Erythroblast (primary cell): ENCODE measurements around the gene ABCA3.

Source experiments
- DNase-seq, 2 experiments: peaks; one replicate each; lab custom pipeline; 2025; lab: John Stamatoyannopoulos, UW
- GATA1 ChIP-seq: IDR thresholded peaks from 2 replicates; pipeline ENCODE4 v1.6.1; 2011; ENCODE audit warnings: low read depth, mild to moderate bottlenecking, control low read depth, low read length, moderate library complexity
- POLR2A ChIP-seq: IDR thresholded peaks from 2 replicates; pipeline ENCODE4 v1.6.1; 2011; ENCODE audit warnings: mild to moderate bottlenecking, low read length

Gene ABCA3

DNA sequence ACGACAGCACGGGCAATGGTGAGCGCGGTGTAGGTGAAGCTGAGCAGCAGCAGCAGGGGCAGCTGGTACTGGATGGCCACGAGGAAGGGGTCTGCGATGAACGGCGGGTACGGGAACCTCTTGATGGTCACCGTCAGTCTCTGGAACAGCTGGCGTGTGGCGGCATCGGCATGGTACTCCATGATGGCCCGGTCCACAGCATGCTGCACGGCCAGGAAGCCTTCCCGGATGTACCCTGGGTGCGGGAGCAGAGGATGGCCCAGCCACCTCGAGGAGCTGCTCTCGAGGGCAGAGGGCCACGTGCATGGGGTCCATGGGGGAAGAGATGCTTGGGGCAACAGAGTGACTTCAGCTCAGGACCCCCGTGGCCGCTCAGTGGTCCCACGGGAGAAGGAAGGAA, 20.9 kb downstream of the ABCA3 start:
- DNase-seq: no peak
- no peak for TF ChIP-seq GATA1
- no peak for TF ChIP-seq POLR2A

GRCh38 chr16:2317231-2318020, 23.1 kb downstream of the ABCA3 start:
- TF ChIP-seq GATA1 (no peak), POLR2A (no peak)
- no peak for DNase-seq

DNA sequence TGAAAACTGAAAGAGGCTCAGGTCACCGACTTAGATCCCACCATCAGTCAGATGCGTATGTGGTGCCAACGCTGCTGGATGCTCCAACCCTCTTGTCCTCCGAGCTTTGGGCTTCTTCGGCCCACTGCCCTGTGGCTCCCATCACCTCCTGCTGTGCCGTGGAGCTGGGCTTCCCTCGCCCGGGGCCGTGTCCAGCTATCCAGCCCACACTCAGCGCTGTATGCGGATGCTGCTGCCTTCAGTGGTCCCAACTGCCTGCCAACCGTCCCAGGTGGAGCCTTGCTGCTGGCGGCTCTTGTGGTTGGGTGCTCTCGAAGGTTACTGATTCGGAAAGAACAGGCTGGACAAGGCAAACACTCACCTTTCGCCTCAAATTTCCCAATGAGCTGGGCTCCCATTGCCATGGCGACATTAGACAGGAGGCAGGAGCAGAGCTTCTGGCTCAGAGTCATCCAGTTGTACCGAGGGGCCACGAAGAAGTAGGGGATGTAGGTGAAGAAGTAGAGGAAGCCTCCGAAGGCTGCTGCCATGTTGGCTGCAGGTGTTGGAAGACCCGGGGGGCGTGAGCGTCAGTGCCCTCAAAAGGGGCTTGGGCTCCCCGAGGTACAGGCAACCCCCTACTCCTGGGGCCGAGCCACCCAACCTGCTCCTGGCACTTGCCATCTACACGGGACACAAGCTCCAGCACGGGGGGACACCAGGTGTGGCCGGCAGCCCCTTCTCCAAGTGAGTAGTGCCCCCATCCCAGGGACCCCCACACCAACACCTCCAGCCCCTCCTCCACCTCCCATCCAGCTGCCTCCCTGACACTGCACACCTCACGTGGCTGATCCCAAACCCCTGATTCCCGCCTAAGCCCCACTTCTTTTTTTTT, 32.2 kb downstream of the ABCA3 start:
- TF ChIP-seq POLR2A (no peak), GATA1 (no peak)
- DNase-seq: no peak

- no peak for DNase-seq
- TF ChIP-seq POLR2A (no peak), GATA1 (no peak)
These were observed 40.7 kb downstream of the ABCA3 start for GRCh38 chr16:2299915-2300192.

- DNase-seq: no peak
These were observed 41.2 kb downstream of the ABCA3 start for GRCh38 chr16:2299121-2299914.

DNA sequence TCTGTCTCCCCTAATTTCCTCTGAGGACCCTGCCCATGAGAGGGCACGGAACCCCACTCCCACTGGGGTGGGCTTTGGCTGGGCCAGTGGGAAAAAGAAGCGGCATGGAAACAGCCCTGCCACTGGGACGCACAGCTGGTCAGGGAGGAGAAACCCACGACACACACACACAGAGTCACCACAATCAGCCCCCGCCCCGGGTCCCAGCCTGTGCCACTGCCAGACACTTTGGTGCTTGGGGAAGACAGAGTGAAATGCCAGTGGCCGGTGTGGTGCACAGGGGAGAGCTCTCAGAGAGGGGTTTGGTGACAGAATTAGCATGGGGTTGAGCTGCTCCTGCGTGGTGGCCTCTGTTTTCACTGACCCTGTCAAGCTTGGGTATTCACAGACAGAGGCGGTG, 41.9 kb downstream of the ABCA3 start:
- TF ChIP-seq POLR2A: no peak
- no peak for TF ChIP-seq GATA1
- DNase-seq: no peak

More at GRCh38 chr16:2299121-2299914, 41.2 kb downstream of the ABCA3 start:
- no peak for TF ChIP-seq POLR2A
- no peak for TF ChIP-seq GATA1

DNA sequence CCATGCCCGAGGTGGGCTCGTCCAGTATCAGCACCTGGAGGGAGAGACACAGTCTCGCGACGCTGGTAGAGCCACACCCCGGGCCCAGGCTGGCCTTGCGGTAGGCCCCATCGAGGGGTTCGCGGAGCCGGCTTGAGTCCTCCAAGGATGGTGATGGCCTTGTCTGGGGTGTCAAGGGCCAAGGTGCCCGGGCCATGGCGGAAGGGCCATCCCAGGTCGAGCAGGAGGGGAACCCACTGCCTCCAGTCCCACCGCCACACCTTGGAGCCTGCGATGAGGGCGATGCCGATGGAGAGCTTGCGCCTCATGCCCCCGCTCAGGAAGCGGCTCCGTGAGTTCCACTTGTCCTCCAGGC, 43.0 kb downstream of the ABCA3 start:
- TF ChIP-seq GATA1 (no peak), POLR2A (no peak)
- DNase-seq: no peak

DNA sequence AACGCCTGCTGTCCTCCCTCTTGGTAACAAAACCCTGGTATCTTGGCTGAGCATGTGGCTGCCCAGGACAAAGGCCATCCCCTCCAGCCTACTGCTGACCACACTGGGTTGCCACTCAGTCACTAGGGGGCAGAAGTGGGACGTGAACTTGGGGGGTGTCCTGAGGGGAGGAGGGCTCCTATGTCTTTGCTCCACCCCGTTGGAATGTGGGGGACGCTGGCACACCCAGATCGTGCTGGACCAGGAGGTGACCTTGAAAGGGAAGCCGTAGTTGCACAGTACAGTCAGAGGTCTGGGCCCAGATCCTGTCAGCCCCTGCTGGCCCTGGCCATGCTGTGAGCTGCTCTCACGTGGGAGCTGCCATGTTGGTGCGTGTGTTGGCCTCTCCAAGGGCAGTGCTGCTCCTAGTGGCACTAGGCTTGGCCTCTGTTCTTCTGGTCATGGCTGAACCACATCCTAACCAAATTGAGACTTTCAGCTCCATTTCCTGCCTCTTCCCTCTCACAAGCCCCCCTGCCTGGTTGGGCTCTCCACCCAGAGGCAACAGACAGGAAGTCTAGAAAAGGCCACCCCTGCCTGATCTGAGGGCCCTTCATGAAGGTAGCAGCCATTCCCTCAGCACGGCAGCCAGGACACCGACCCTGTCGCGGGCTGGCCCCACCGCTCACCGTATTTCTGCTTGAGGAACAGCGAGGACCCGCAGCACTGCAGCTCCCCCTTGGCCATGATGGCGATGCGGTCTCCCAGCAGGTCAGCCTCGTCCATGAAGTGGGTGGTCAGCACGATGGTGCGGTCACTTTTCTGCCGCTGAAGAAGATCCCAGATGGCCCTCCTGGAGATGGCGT, 43.6 kb downstream of the ABCA3 start:
- no peak for TF ChIP-seq GATA1
- no peak for TF ChIP-seq POLR2A
- DNase-seq: peak; percentile 48 to 58

GRCh38 chr16:2295056-2295798, 45.3 kb downstream of the ABCA3 start:
- TF ChIP-seq GATA1 (no peak), POLR2A (no peak)
- DNase-seq: no peak

DNA sequence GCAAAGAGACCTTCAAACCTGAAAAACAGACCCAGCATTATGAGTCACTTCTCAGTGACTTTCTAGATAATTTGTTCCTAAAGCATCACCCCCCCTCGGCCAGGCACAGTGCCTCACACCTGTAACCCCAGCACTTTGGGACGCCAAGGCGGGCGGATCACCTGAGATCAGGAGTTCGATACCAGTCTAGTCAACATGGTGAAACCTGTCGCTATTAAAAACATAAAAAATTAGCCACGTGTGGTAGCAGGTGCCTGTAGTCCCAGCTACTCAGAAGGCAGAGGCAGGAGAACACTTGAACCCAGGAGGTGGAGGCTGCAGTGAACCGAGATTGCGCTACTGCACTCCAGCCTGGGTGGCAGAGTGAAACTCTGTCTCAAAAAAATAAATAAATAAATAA, 48.3 kb downstream of the ABCA3 start:
- no peak for TF ChIP-seq GATA1
- TF ChIP-seq POLR2A: no peak
- DNase-seq: no peak

DNA sequence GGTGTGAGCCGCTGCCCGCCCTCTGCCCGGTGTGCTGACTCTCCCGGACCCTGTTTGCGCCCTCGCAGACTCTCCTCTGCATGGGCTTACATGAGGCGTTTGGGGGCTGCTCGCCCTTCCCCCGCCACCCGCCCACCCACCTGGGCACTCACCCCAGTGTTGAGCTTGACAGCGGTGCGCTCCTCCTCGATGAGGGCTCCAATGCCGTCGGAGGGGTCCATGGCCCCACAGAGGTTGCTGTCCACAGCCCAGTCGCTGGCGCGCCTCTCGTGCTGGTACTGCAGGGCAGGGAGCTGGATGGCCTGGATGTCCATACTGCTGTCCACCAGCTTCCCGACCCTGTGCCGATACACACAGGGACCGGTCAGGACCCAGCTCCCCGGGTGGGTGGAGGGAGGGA, 51.2 kb downstream of the ABCA3 start:
- no peak for DNase-seq
- no peak for TF ChIP-seq POLR2A

DNA sequence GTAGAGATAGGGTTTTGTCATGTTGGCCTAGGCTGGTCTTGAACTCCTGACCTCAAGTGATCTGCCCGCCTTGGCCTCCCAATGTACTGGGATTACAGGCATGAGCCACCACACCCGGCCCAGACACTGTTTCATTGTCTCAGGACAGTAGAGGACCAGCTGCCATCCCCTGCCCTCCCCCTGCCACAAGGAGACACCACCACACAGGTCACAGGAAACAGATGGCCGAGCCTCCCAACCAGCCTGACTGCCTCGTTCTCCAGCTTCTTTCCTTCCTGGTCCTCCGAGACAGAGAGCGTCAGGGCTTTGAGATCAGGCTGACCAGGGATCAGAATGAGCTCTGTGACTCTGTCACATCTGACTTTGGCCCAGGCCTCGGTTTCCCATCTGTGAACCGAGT, 51.8 kb downstream of the ABCA3 start:
- no peak for DNase-seq
- TF ChIP-seq POLR2A: no peak
- no peak for TF ChIP-seq GATA1
